Urinary bladder (tissue), 4 donors: ENCODE results near the gene KLHL1. TPM values are rescaled to one million over a fixed set of nuclear protein-coding genes. Genes with fewer than 3 reads are reported as not detected.

Source experiments
- DNase-seq: peaks from one replicate; pipeline ENCODE4 v3.0.0-alpha.2; 2015; ENCODE audit errors: extremely low spot score
- H3K27ac ChIP-seq: one replicate; pipeline ENCODE4 v1.5.1; 2013; ENCODE audit warnings: low read depth, mild to moderate bottlenecking, moderate library complexity
- H3K36me3 ChIP-seq: one replicate; pipeline ENCODE4 v1.6.1; 2013; ENCODE audit warnings: mild to moderate bottlenecking, moderate library complexity; ENCODE audit not compliant: insufficient read depth
- H3K4me1 ChIP-seq: one replicate; pipeline ENCODE4 v1.6.1; 2013; ENCODE audit warnings: mild to moderate bottlenecking, moderate library complexity; ENCODE audit not compliant: insufficient read depth
- H3K4me3 ChIP-seq: one replicate; pipeline ENCODE4 v1.5.1; 2013; ENCODE audit warnings: low read depth, low read length
- WGBS: extraction: QIAGEN DNeasy Blood & Tissue Kit; methylation state at CpG from one replicate; pipeline ENCODE4 v1.1.7; 2013; 5-methylcytosine and 5-hydroxymethylcytosine counted together
- polyA plus RNA-seq: library from polyadenylated mRNA; stranded (reverse); fragments of 200-250 nt; gene quantifications from one replicate; pipeline ENCODE4 v1.2.3, GENCODE V29; 2013
- total RNA-seq: library from RNA; depleted of rRNA; stranded (reverse); fragments of >200 nt; gene quantifications from one replicate; pipeline ENCODE4 v1.2.3, GENCODE V29; 2014
- donor health status: healthy with polysubstance abuse.
- donor health status: healthy.

Gene KLHL1
- total and polyA plus RNA-seq, 2 donors: 0.26 TPM; not detected in 1

- no peaks in the 10 kb centered on the region for H3K36me3 ChIP-seq
- H3K4me1 ChIP-seq: no peaks in the 10 kb centered on the region
- no peak for DNase-seq
- no peak overlapping the region for H3K4me3 ChIP-seq
- 31% methylated on average over 2 of the region's 2 CpGs for WGBS
- no peak overlapping the region for H3K27ac ChIP-seq
These were observed 137.7 kb downstream of the KLHL1 start for GRCh38 chr13:69970520-69970919.

- no peak for DNase-seq
- Histone ChIP-seq H3K27ac (no peak overlapping the region), H3K4me1 (no peaks in the 10 kb centered on the region), H3K4me3 (no peak overlapping the region), H3K36me3 (no peaks in the 10 kb centered on the region)
- 34% methylated on average over 2 of the region's 2 CpGs for WGBS
These were observed 149.2 kb downstream of the KLHL1 start for GRCh38 chr13:69959046-69959445.

GRCh38 chr13:69956839-69957238 lies 151.4 kb downstream of the KLHL1 start:
- Histone ChIP-seq H3K27ac (no peak overlapping the region), H3K4me3 (no peak overlapping the region), H3K36me3 (no peaks in the 10 kb centered on the region), H3K4me1 (no peaks in the 10 kb centered on the region)
- no peak for DNase-seq
- WGBS: 68% methylated on average over 5 of the region's 5 CpGs

GRCh38 chr13:69956349-69956748 lies 151.9 kb downstream of the KLHL1 start:
- no peak for DNase-seq
- Histone ChIP-seq H3K4me1 (no peaks in the 10 kb centered on the region), H3K4me3 (no peak overlapping the region), H3K27ac (no peak overlapping the region), H3K36me3 (no peaks in the 10 kb centered on the region)
- 90% methylated on average over 2 of the region's 2 CpGs for WGBS

GRCh38 chr13:69955271-69955670 lies 153.0 kb downstream of the KLHL1 start:
- no peaks in the 10 kb centered on the region for H3K4me1 ChIP-seq
- DNase-seq: no peak
- H3K36me3 ChIP-seq: no peaks in the 10 kb centered on the region
- no peak overlapping the region for H3K4me3 ChIP-seq
- H3K27ac ChIP-seq: no peak overlapping the region

- no peaks in the 10 kb centered on the region for H3K4me1 ChIP-seq
- no peak for DNase-seq
- no peaks in the 10 kb centered on the region for H3K36me3 ChIP-seq
- no peak overlapping the region for H3K4me3 ChIP-seq
- H3K27ac ChIP-seq: no peak overlapping the region
- 86% methylated on average over 2 of the region's 2 CpGs for WGBS
These were observed 156.8 kb downstream of the KLHL1 start for GRCh38 chr13:69951412-69951811.

- Histone ChIP-seq H3K4me3 (no peak overlapping the region), H3K4me1 (no peaks in the 10 kb centered on the region), H3K27ac (no peak overlapping the region), H3K36me3 (no peaks in the 10 kb centered on the region)
- WGBS: 83% methylated on average over 4 of the region's 4 CpGs
- DNase-seq: no peak
These were observed 158.1 kb downstream of the KLHL1 start for GRCh38 chr13:69950160-69950559.

- Histone ChIP-seq H3K36me3 (no peaks in the 10 kb centered on the region), H3K4me1 (no peaks in the 10 kb centered on the region), H3K27ac (no peak overlapping the region), H3K4me3 (no peak overlapping the region)
- no peak for DNase-seq
- 46% methylated on average over 3 of the region's 3 CpGs for WGBS
These were observed 160.2 kb downstream of the KLHL1 start for GRCh38 chr13:69948016-69948415.

- 60% methylated on average over 2 of the region's 2 CpGs for WGBS
- no peak for DNase-seq
- Histone ChIP-seq H3K27ac (no peak overlapping the region), H3K4me1 (no peaks in the 10 kb centered on the region), H3K4me3 (no peak overlapping the region), H3K36me3 (no peaks in the 10 kb centered on the region)
These were observed 160.7 kb downstream of the KLHL1 start for GRCh38 chr13:69947582-69947981.

GRCh38 chr13:69946511-69946910 lies 161.7 kb downstream of the KLHL1 start:
- H3K4me3 ChIP-seq: no peak overlapping the region
- no peaks in the 10 kb centered on the region for H3K36me3 ChIP-seq
- H3K27ac ChIP-seq: no peak overlapping the region
- no peak for DNase-seq
- WGBS: 69% methylated on average over 1 of the region's 1 CpG
- H3K4me1 ChIP-seq: no peaks in the 10 kb centered on the region

- DNase-seq: no peak
- H3K4me1 ChIP-seq: no peaks in the 10 kb centered on the region
- H3K27ac ChIP-seq: no peak overlapping the region
- 74% methylated on average over 2 of the region's 2 CpGs for WGBS
- no peaks in the 10 kb centered on the region for H3K36me3 ChIP-seq
- H3K4me3 ChIP-seq: no peak overlapping the region
These were observed 173.2 kb downstream of the KLHL1 start for GRCh38 chr13:69935043-69935442.

- 92% methylated on average over 4 of the region's 4 CpGs for WGBS
- Histone ChIP-seq H3K36me3 (no peaks in the 10 kb centered on the region), H3K4me1 (no peaks in the 10 kb centered on the region), H3K4me3 (no peak overlapping the region), H3K27ac (no peak overlapping the region)
- no peak for DNase-seq
These were observed 180.0 kb downstream of the KLHL1 start for GRCh38 chr13:69928262-69928661.

GRCh38 chr13:69921156-69921555 lies 187.1 kb downstream of the KLHL1 start:
- 24% methylated on average over 2 of the region's 2 CpGs for WGBS
- Histone ChIP-seq H3K4me3 (no peak overlapping the region), H3K27ac (no peak overlapping the region), H3K4me1 (no peaks in the 10 kb centered on the region), H3K36me3 (no peaks in the 10 kb centered on the region)
- DNase-seq: no peak

- Histone ChIP-seq H3K36me3 (no peaks in the 10 kb centered on the region), H3K4me1 (no peaks in the 10 kb centered on the region), H3K27ac (no peak overlapping the region), H3K4me3 (no peak overlapping the region)
- DNase-seq: no peak
- WGBS: 47% methylated on average over 2 of the region's 2 CpGs
These were observed 195.6 kb downstream of the KLHL1 start for GRCh38 chr13:69912630-69913029.

- no peak for DNase-seq
- no peaks in the 10 kb centered on the region for H3K36me3 ChIP-seq
- H3K27ac ChIP-seq: no peak overlapping the region
- no peaks in the 10 kb centered on the region for H3K4me1 ChIP-seq
- no peak overlapping the region for H3K4me3 ChIP-seq
These were observed 197.5 kb downstream of the KLHL1 start for GRCh38 chr13:69910800-69911199.
